Trophoblast cell (in vitro differentiated cells and primary cell): ENCODE measurements around the gene CRYGS.

ENCODE experiments used
- DNase-seq, 2 donors: peaks; one replicate each; pipeline ENCODE4 v3.0.0-alpha.2; 2016
- H2AFZ ChIP-seq: 2 replicates; pipeline ENCODE4 v1.6.1; 2013; ENCODE audit warnings: low read length, moderate library complexity, mild to moderate bottlenecking; ENCODE audit not compliant: insufficient read depth, poor library complexity
- H2AK5ac ChIP-seq: 2 replicates; pipeline ENCODE4 v1.6.1; 2013; ENCODE audit warnings: mild to moderate bottlenecking, low read length
- H2BK120ac ChIP-seq: 2 replicates; pipeline ENCODE4 v1.6.1; 2013; ENCODE audit warnings: low read length, mild to moderate bottlenecking, moderate library complexity; ENCODE audit not compliant: insufficient read depth, poor library complexity
- H2BK12ac ChIP-seq: 2 replicates; pipeline ENCODE4 v1.6.1; 2013; ENCODE audit warnings: mild to moderate bottlenecking, low read length, moderate library complexity
- H2BK5ac ChIP-seq: 2 replicates; pipeline ENCODE4 v1.6.1; 2013; ENCODE audit warnings: low read length, low read depth, moderate library complexity, mild to moderate bottlenecking; ENCODE audit not compliant: poor library complexity
- H3K14ac ChIP-seq: 2 replicates; pipeline ENCODE4 v1.6.1; 2013; ENCODE audit warnings: mild to moderate bottlenecking, low read length
- H3K18ac ChIP-seq: 2 replicates; pipeline ENCODE4 v1.6.1; 2013; ENCODE audit warnings: mild to moderate bottlenecking, low read length
- H3K23ac ChIP-seq: 2 replicates; pipeline ENCODE4 v1.6.1; 2013; ENCODE audit warnings: low read length
- H3K27ac ChIP-seq: 2 replicates; pipeline ENCODE4 v1.5.1; 2013; ENCODE audit warnings: low read depth, mild to moderate bottlenecking, inconsistent platforms, low read length, moderate library complexity
- H3K27me3 ChIP-seq: 2 replicates; pipeline ENCODE4 v1.6.1; 2013; ENCODE audit warnings: inconsistent platforms, mild to moderate bottlenecking, low read length, moderate library complexity; ENCODE audit not compliant: insufficient read depth
- H3K36me3 ChIP-seq, 2 experiments: 1 replicate in 1 of 2; 2 replicates in 1 of 2; pipeline ENCODE4 v1.6.1; 2013; ENCODE audit warnings: low read length in 2 of 2, mild to moderate bottlenecking in 2 of 2, moderate library complexity in 1 of 2; ENCODE audit not compliant: insufficient read depth in 2 of 2, control insufficient read depth in 1 of 2
- H3K4ac ChIP-seq: 2 replicates; pipeline ENCODE4 v1.6.1; 2013; ENCODE audit warnings: low read depth, mild to moderate bottlenecking, low read length, moderate library complexity
- H3K4me1 ChIP-seq, 2 experiments: 1 replicate in 1 of 2; 2 replicates in 1 of 2; pipeline ENCODE4 v1.6.1; 2013; ENCODE audit warnings: low read length in 2 of 2, mild to moderate bottlenecking in 2 of 2, moderate library complexity in 1 of 2; ENCODE audit not compliant: insufficient read depth in 2 of 2, control insufficient read depth in 1 of 2
- H3K4me2 ChIP-seq: 2 replicates; pipeline ENCODE4 v1.6.1; 2013; ENCODE audit warnings: inconsistent platforms, mild to moderate bottlenecking, low read length, moderate library complexity
- H3K4me3 ChIP-seq: 2 replicates; pipeline ENCODE4 v1.5.1; 2013; ENCODE audit warnings: mild to moderate bottlenecking, low read depth, low read length, inconsistent platforms
- H3K79me1 ChIP-seq: one replicate; pipeline ENCODE4 v1.6.1; 2013; ENCODE audit warnings: low read length
- H3K79me2 ChIP-seq: 2 replicates; pipeline ENCODE4 v1.6.1; 2013; ENCODE audit warnings: low read length, mild to moderate bottlenecking; ENCODE audit not compliant: control insufficient read depth, insufficient read depth, poor library complexity
- H3K9ac ChIP-seq: 2 replicates; pipeline ENCODE4 v1.6.1; 2013; ENCODE audit warnings: mild to moderate bottlenecking, low read length
- H3K9me3 ChIP-seq: 2 replicates; pipeline ENCODE4 v1.6.1; 2013; ENCODE audit warnings: low read depth, mild to moderate bottlenecking, control low read depth, inconsistent platforms, low read length; ENCODE audit not compliant: insufficient read depth
- H4K12ac ChIP-seq: 2 replicates; pipeline ENCODE4 v1.6.1; 2013; ENCODE audit warnings: low read depth, mild to moderate bottlenecking, low read length, moderate library complexity
- H4K8ac ChIP-seq: 2 replicates; pipeline ENCODE4 v1.6.1; 2013; ENCODE audit warnings: low read depth, mild to moderate bottlenecking, low read length, moderate library complexity
- H4K91ac ChIP-seq: one replicate; pipeline ENCODE4 v1.6.1; 2013; ENCODE audit warnings: low read depth, mild to moderate bottlenecking, low read length, moderate library complexity
- WGBS: extraction: QIAGEN DNeasy Blood & Tissue Kit; methylation state at CpG from one replicate; pipeline ENCODE4 v1.1.7; 2013; ENCODE audit warnings: missing lambda C conversion rate; ENCODE audit not compliant: insufficient read length, insufficient coverage; ENCODE audit errors: extremely low coverage; 5-methylcytosine and 5-hydroxymethylcytosine counted together

Gene CRYGS

DNA sequence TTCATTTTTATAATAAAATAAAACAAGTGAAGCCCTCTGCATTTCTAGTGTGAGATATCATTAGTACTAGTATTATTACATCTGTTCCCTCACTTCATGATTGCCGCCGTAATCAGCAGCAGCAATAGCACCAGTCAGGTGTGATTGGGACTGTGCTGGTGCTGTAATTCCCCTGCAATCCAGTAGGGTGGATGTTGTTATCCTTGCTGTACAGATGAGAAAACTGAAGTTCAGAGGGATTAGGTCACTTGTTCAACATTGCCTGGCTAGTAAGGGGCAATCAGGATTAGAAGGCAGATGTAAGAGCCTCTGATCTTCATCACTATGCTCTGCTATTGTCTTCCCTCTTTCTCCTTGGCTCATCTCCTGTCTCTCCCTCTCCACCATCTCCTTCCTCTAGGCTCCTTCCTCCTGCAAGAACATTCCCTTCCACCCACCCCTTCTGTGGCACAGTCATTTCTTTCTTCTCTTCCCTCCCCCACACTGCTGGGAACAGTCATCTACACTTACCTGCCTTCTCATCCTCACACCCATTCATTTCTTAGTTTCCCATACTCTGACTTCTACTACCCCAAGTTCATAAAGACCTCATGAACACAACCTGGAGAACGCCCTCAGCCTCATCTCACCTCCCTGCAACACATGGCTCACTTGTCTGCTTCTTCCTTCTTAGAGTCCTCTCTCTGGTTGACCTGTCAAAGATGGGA is 29.7 kb downstream of the CRYGS start:
- Histone ChIP-seq H3K27ac (no peak overlapping the region), H3K36me3 (no peaks in the 10 kb centered on the region), H3K4me1 (no peaks in the 10 kb centered on the region), H4K8ac (no peak overlapping the region), H3K14ac (no peak overlapping the region), H3K9ac (no peak overlapping the region), H2BK120ac (no peak overlapping the region), H3K27me3 (no peaks in the 10 kb centered on the region), H3K4me3 (no peak overlapping the region), H2BK5ac (no peak overlapping the region), H3K4me2 (no peak overlapping the region), H3K18ac (no peak overlapping the region), H2AFZ (no peak overlapping the region), H4K12ac (no peak overlapping the region), H3K79me2 (no peaks in the 10 kb centered on the region), H3K79me1 (no peaks in the 10 kb centered on the region), H2BK12ac (no peak overlapping the region), H2AK5ac (no peak overlapping the region), H3K9me3 (no peaks in the 10 kb centered on the region), H4K91ac (no peak overlapping the region), H3K4ac (no peak overlapping the region), H3K23ac (no peak overlapping the region)
- no CpG with 5 or more reads among the region's 3 CpGs for WGBS
- DNase-seq, result peak; percentile 4 to 35

DNA sequence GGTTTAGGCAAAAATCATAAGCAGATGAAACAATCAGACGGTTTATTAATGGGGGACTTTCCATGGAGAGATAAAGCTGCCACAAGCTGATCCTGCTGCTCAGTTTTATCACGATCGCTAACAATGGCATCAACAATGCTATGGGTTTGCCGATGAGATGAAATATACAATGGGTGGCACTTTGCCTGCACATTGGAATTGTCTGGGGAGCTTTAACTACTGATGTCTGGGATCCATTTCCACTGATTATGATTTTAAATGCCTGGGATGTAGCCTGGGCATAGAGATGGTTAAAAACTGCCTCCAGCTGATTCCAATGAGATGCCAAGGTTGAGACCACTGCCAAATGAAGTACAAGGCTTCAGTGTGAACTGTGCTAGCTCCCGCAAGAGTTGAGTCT is 30.8 kb downstream of the CRYGS start:
- no peak overlapping the region for H3K4me2 ChIP-seq
- H3K79me2 ChIP-seq, result no peaks in the 10 kb centered on the region
- no CpG with 5 or more reads among the region's 5 CpGs for WGBS

DNA sequence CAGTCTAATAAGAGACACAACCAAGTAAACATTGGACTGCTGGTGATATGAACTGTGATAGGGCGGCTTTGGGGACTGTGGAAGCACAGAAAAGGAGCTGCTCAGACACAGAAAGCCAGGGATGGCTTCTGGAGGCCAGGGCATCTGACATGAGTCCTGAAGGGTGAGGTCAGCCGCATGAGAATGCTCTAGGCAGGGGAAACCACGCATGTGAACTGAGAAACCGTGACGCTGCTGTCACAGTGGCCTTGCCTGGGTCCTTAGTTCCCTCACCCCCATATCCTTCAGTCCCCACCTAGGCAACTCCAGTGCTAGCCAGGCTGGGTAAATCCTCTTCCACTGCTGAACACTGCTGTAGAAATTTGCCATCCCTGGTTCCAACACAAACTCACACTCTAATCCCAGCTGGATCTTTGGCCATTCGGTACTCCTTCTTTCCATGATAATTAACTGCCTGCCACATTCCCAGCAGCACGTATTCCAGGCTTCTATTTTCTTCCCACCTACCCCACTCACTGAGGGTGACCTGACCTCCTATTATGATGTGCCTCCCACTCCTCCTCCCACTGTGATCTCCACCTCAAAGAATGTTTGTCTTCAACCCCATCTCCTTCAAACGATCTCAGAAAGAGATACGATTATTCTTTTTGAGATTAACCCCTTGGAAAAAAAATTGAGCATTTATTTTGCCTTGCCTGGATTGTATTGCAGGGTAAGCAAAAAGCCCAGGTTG is 31.4 kb downstream of the CRYGS start:
- H2BK5ac ChIP-seq, result no peak overlapping the region
- no peak overlapping the region for H4K8ac ChIP-seq
- no peak overlapping the region for H2AFZ ChIP-seq
- no peaks in the 10 kb centered on the region for H3K4me1 ChIP-seq
- no peak overlapping the region for H3K23ac ChIP-seq
- WGBS, result no CpG with 5 or more reads among the region's 9 CpGs
- no peaks in the 10 kb centered on the region for H3K9me3 ChIP-seq
- no peak overlapping the region for H3K4me3 ChIP-seq
- no peaks in the 10 kb centered on the region for H3K36me3 ChIP-seq
- no peaks in the 10 kb centered on the region for H3K79me2 ChIP-seq
- no peak overlapping the region for H2BK120ac ChIP-seq
- no peak overlapping the region for H3K27ac ChIP-seq
- H3K9ac ChIP-seq, result no peak overlapping the region
- no peak overlapping the region for H3K18ac ChIP-seq
- no peak overlapping the region for H3K4ac ChIP-seq
- H4K91ac ChIP-seq, result no peak overlapping the region
- H2AK5ac ChIP-seq, result no peak overlapping the region
- H3K14ac ChIP-seq, result no peak overlapping the region
- no peak overlapping the region for H2BK12ac ChIP-seq
- DNase-seq, result no peak
- no peak overlapping the region for H4K12ac ChIP-seq
- no peaks in the 10 kb centered on the region for H3K27me3 ChIP-seq
- no peaks in the 10 kb centered on the region for H3K79me1 ChIP-seq
- H3K4me2 ChIP-seq, result no peak overlapping the region

More for the DNA sequence above, 30.8 kb downstream of the CRYGS start:
- Histone ChIP-seq H2BK5ac (no peak overlapping the region), H2AFZ (no peak overlapping the region), H3K9ac (no peak overlapping the region), H3K4me3 (no peak overlapping the region), H2BK12ac (no peak overlapping the region), H3K4me1 (no peaks in the 10 kb centered on the region), H3K14ac (no peak overlapping the region), H3K23ac (no peak overlapping the region), H3K27me3 (no peaks in the 10 kb centered on the region), H2BK120ac (no peak overlapping the region), H4K91ac (no peak overlapping the region), H4K8ac (no peak overlapping the region), H3K36me3 (no peaks in the 10 kb centered on the region), H3K79me1 (no peaks in the 10 kb centered on the region), H3K18ac (no peak overlapping the region), H3K9me3 (no peaks in the 10 kb centered on the region), H4K12ac (no peak overlapping the region), H2AK5ac (no peak overlapping the region), H3K27ac (no peak overlapping the region), H3K4ac (no peak overlapping the region)
- DNase-seq, result no peak

DNA sequence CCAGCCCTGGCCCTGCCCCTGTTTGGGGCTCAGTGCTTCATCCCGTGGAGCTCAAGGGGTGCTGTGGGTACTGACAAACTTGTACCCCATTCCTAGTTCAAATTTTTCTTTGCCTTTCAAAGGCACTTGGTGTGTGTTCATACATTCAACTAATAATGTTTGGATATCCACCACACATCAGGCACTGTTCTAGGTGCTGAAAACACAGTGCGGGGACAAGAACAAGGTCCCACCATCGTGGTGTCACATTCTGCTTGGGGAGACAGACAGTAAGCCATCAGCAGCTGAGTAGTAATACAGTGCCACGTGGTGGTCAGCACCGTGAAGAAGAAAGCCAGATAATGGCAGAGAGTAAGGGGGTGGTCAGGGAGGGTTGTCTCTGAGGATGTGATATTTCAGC is 32.5 kb downstream of the CRYGS start:
- Histone ChIP-seq H2BK12ac (no peak overlapping the region), H3K14ac (no peak overlapping the region), H3K79me2 (no peaks in the 10 kb centered on the region), H3K4ac (no peak overlapping the region), H3K27me3 (no peaks in the 10 kb centered on the region), H3K4me2 (no peak overlapping the region), H3K9ac (no peak overlapping the region), H4K91ac (no peak overlapping the region), H3K4me3 (no peak overlapping the region), H3K4me1 (no peaks in the 10 kb centered on the region), H4K12ac (no peak overlapping the region), H3K36me3 (no peaks in the 10 kb centered on the region), H3K18ac (no peak overlapping the region), H3K9me3 (no peaks in the 10 kb centered on the region), H3K79me1 (no peaks in the 10 kb centered on the region), H2AK5ac (no peak overlapping the region), H2BK120ac (no peak overlapping the region), H2BK5ac (no peak overlapping the region), H3K23ac (no peak overlapping the region), H2AFZ (no peak overlapping the region), H4K8ac (no peak overlapping the region), H3K27ac (no peak overlapping the region)
- no CpG with 5 or more reads among the region's 5 CpGs for WGBS
- DNase-seq, result no peak
